Measurements from ENCODE around the gene NUMA1.

DNA sequence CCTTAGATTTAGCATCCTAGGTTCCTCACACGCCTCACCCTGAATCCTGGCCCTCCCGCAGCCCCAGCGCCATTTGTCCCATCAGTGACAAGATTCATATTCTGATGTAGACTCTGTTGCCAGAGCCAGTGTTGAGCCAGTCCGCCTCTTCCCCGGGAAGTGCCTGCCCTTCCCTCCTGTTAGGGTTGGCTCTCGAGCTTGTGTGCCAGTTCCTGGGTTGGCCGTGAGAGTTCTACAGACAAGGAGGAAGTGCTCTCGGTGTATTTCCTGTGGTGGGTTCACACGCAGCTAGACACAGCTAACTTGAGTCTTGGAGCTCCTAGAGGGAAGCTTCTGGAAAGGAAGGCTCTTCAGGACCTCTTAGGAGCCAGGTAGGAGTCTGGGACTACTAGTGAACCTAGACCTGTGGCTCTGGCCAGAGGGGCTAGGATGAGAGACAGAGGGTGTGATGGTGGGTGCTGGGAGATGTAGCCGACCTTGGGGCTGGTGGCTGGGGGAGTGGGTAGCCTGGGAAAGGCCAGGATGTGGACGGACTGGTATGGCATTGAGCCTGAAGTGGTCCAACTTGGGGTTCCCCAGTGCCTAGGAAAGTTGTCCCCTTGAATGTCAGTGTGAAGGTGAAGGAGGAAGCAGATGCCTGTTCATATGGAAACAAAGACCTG is 81.6 kb downstream of the NUMA1 start, which contains the start of gene IL18BP:
- TF ChIP-seq, protein P1, sequence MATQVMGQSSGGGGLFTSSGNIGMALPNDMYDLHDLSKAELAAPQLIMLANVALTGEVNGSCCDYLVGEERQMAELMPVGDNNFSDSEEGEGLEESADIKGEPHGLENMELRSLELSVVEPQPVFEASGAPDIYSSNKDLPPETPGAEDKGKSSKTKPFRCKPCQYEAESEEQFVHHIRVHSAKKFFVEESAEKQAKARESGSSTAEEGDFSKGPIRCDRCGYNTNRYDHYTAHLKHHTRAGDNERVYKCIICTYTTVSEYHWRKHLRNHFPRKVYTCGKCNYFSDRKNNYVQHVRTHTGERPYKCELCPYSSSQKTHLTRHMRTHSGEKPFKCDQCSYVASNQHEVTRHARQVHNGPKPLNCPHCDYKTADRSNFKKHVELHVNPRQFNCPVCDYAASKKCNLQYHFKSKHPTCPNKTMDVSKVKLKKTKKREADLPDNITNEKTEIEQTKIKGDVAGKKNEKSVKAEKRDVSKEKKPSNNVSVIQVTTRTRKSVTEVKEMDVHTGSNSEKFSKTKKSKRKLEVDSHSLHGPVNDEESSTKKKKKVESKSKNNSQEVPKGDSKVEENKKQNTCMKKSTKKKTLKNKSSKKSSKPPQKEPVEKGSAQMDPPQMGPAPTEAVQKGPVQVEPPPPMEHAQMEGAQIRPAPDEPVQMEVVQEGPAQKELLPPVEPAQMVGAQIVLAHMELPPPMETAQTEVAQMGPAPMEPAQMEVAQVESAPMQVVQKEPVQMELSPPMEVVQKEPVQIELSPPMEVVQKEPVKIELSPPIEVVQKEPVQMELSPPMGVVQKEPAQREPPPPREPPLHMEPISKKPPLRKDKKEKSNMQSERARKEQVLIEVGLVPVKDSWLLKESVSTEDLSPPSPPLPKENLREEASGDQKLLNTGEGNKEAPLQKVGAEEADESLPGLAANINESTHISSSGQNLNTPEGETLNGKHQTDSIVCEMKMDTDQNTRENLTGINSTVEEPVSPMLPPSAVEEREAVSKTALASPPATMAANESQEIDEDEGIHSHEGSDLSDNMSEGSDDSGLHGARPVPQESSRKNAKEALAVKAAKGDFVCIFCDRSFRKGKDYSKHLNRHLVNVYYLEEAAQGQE (IDR thresholded peaks at IDR 0.05; ENCODE audit: insufficient read depth in 1 of 2, low read depth in 2 of 2, low read length in 1 of 2) = no peak
- TF ChIP-seq POLR2AphosphoS5 (IDR thresholded peaks at IDR 0.05; ENCODE audit: low read depth, low read length) (no peak), TCF7L2 (IDR thresholded peaks at IDR 0.05; ENCODE audit: low read depth, low read length) (no peak), SIN3A (IDR thresholded peaks at IDR 0.05; ENCODE audit: borderline replicate concordance, insufficient read depth, low read depth, low read length) (no peak)
- TF ChIP-seq, protein P2, sequence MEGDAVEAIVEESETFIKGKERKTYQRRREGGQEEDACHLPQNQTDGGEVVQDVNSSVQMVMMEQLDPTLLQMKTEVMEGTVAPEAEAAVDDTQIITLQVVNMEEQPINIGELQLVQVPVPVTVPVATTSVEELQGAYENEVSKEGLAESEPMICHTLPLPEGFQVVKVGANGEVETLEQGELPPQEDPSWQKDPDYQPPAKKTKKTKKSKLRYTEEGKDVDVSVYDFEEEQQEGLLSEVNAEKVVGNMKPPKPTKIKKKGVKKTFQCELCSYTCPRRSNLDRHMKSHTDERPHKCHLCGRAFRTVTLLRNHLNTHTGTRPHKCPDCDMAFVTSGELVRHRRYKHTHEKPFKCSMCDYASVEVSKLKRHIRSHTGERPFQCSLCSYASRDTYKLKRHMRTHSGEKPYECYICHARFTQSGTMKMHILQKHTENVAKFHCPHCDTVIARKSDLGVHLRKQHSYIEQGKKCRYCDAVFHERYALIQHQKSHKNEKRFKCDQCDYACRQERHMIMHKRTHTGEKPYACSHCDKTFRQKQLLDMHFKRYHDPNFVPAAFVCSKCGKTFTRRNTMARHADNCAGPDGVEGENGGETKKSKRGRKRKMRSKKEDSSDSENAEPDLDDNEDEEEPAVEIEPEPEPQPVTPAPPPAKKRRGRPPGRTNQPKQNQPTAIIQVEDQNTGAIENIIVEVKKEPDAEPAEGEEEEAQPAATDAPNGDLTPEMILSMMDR (IDR thresholded peaks at IDR 0.05) = no peak
